Caki2 (cell line): ENCODE results near the gene SLC25A6. TPM values are rescaled to one million over a fixed set of nuclear protein-coding genes. Genes with fewer than 3 reads are reported as not detected.

Source experiments
- DNase-seq: peaks from one replicate; pipeline ENCODE4 v3.0.0-alpha.2; 2015; ENCODE audit warnings: low read depth
- in situ Hi-C: cut with HindIII; loops from 2 replicates; pipeline ENCODE4 v1.10.0; 2016; ENCODE audit warnings: low sequenced_read_pairs, low pct_unique_long_range_greater_than_20kb, mixed read lengths
- total RNA-seq: library from RNA; depleted of rRNA; stranded (reverse); fragments of >200 nt; shearing (Covaris generic); gene quantifications from 2 replicates; pipeline ENCODE4 v1.2.3, GENCODE V29; 2014; ENCODE audit warnings: low replicate concordance

Gene SLC25A6
- total RNA-seq, 1 experiment from 2014 or later: 310 TPM

- no peak for DNase-seq
- in situ Hi-C loops: no loop called here
Observed at GRCh38 chrX:1394731-1395501, 3.0 kb upstream of the SLC25A6 start.

DNA sequence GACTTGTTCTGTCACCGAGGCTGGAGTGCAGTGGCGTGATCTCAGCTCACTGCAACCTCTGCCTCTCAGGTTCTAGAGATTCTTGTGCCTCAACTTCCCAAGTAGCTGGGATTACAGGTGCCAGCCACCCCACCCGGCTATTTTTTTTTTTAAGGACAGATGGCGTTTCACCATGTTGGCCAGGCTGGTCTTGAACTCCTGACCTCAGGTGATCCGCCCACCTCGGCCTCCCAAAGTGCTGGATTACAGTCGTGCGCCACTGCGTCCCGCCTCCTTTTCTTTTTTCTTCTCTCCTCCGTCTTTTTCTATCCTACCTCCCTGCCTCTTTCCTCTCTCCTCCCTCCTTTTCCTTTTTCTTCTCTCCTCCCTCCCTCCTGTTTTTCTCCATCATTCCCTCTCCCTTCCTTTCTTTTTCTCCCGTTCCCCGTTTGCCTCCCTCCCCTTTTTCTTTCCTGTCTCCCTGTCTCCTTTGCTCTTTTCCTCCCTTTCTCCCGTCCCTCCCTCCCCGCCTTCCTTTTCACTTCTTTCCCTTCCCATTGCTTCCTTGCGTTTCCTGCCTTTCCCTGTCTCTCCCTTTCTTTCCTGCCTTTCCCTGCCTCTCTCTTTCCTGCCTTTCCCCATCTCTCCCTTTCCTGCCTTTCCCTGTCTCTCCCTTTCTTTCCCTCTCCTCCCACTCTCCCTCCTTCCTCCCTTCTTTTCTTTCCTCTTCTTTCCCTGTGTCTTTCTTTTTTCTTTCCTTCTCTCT lies 2.1 kb upstream of the SLC25A6 start:
- in situ Hi-C loops: no loop called here
- DNase-seq: no peak

DNA sequence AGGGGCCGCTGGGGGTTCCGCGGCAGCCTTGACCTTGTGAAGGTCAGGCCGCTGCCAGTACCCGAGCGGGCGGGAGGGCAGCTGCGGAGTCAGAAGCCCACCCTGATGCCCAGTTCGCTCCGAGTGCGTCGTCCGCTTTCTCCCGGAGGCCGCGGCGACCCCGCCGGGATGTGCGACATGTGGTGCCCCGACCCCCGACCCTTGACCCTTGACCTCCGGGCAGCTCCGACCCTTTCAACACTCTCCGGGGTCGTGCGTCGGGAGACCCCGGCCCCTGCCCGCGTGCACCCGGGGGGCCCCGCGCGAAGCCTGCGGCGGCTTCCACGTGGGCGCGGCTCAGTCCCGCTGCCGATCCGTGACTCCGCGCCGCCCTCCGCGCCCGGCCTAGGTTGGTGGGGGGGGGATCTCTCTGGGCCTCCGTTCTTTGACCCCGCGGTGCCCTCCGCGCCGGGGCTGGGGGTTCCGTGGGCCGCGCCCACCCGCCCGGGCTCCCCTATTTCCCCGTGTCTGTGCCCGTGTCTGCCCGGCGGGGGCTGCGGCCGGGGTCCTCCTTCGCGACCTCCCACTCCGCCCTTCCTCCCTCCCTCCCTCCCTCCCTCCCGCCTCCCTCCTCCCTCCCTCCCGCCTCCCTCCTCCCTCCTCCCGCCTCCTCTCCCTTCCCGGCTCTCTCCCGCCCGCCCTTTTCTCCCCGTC lies 609 bp upstream of the SLC25A6 start:
- peak; percentile 77 for DNase-seq
- in situ Hi-C loops: no loop called here

- in situ Hi-C loops: no loop called here
- no peak for DNase-seq
Observed at GRCh38 chrX:1391370-1391706, 575 bp downstream of the SLC25A6 start.

DNA sequence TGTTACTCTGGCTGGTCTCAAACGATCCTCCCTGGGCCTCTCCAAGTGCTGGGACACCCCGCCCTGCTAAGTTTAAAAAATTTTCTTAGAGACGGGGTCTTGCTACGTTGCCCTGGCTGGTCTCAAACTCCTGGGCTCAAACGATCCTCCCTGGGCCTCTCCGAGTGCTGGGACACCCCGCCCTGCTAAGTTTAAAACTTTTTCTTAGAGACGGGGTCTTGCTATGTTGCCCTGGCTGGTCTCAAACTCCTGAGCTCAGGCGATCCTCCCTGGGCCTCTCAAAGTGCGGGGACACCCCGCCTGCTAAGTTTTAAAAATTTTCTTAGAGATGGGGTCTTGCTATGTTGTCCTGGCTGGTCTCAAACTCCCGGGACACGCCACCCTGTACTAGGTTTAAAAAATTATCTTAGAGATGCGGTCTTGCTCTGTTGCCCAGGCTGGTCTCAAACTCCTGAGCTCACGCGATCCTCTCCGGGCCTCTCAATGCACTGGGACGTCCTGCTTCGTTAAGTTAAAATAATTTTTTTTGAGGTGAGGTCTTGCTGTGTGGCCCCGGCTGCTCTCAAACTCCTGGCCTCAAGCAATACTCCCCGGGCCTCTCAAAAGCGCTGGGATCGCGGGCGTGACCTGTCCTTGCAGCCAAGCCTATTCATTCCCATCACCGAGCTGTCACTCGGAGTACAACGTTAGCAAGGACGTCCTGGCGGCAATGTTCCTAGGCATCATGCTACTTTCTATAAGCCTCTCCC lies 1.1 kb downstream of the SLC25A6 start:
- in situ Hi-C loops: no loop called here
- DNase-seq: no peak

- in situ Hi-C loops: no loop called here
- DNase-seq: no peak
Observed at GRCh38 chrX:1389993-1390285, 2.0 kb downstream of the SLC25A6 start.

DNA sequence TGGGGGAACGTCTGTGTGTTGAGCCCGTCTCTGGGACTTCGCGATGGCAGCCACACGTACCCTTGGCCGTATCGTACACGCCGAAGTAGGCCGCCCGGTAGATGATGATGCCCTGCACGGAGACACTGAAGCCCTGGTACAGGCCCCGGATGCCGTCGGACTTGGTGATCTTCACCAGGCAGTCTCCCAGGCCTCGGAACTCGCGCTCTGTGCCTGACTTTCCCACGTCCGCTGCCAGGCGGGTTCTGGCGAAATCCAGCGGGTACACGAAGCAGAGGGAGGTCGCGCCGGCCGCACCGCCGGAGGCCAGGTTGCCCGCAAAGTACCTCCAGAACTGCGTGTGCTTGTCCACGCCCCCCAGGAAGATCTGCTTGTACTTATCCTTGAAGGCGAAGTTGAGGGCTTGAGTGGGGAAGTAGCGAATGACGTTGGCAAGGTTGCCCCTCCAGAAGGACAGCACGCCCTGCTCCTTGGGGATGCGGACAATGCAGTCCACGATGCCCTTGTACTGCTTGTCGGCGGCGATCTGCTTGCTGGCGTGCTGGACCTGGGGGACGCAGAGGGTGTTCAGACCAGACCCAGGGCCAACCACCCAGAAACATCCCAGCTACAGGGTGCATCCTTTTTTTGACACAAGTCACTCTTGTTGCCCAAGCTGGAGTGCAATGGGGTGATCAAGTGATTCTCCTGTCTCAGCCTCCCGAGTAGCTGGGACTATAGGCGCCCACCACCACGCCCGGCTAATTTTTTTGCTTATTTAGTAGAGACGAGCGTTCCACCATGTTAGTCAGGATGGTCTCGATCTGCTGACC lies 2.5 kb downstream of the SLC25A6 start:
- in situ Hi-C loops: no loop called here
- no peak for DNase-seq

DNA sequence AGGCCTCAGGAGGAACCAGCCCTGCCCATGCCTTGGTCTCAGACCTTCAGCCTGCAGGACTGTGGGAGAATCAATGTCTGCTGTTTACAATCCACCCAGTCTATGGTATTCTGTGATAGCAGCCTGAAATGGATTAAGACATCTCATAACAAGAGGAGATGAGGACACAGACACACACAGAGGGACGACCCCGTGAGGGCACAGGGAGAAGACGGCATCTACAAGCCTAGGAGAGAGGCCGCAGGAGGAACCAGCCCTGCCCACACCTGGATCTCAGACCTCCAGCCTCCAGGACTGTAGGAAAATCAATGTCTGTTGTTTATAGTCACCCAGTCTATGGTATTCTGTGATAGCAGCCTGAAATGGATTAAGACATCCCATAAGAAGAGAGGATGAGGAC lies 3.3 kb downstream of the SLC25A6 start:
- in situ Hi-C loops: no loop called here
- no peak for DNase-seq

- no peak for DNase-seq
- in situ Hi-C loops: no loop called here
Observed at GRCh38 chrX:1387141-1387776, 4.7 kb downstream of the SLC25A6 start.

DNA sequence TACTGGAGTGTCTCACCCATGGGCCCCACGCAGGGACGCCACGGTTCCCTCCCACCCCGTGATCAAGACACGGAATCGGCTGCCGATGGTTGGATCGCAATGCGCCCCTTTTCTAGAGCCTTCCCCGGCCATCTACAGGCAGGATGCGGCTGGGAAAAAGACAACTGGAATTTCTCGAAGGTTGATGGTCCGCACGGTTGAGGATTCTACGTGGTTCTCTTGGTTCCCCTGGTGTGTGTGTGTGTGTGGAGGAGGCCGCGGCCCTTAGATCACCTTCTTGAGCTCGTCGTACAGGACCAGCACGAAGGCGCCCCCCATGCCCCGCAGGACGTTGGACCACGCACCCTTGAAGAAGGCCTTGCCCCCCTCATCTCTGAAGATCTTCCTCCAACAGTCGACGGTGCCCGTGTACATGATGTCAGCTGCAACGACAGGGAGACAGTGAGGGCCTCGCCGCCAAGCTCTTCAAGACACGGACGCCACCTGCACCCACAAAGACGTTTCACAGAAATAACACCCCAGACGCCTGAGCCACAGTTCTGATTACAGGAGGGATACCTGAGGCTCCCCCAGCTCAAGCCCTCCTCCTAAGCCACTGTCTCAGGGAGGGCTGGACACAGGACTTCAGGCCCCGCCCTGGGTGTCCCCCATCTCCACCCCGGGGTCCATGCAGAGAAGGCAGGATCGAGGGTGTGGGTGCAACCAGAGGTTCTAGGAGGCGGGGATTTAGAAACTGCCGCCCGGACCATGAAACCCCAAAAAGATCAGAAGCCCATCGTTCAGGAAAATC lies 5.4 kb downstream of the SLC25A6 start:
- DNase-seq: no peak
- in situ Hi-C loops: no loop called here

DNA sequence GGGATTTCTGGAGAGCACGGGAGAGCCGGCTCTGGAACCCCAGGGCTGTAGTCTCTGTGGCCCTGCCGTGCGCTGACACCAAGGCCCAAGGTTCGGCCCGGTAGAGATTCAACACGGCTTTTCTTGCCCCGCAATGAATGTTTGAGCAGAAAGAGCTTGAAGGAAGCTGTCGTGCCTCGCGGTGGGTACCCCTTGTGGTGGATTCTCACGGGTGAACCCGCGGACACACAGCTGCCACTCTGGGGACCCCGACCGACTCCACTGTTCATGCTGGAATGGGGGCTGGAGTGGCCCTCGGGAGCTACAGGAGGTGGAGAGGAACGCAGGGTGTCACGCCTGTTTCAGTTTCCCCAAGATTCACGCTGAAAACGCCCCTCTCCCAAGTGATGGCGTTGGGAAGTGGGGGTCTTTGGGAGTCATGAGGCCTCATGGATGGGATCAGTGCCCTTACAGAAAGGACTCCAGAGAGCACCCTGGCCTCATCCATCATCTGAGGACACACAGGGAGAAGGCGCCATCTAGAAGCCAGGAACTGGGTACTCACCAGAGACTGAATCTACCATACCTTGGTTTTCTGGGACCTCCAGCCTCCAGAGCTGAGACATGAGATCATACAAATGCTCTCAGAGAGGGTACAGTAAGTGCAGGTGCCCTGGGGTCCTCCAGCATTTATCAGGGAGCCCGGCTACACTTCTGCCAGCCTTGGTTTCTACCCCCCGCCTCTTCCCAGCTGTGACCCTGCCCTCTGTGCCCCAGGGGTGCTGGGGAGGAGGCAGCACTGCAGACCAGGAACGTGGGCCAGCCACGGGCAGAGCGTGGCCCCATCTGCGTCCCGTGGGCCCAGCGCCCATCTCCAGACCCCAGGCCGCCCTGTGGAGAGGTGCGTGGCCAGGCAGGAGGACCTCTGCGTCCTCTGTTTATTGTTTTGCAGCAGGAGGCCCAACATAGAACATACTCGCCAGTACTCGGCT lies 6.4 kb downstream of the SLC25A6 start:
- in situ Hi-C loops: no loop called here
- no peak for DNase-seq

GRCh38 chrX:1384658-1385252 lies 7.2 kb downstream of the SLC25A6 start:
- no peak for DNase-seq
- in situ Hi-C loops: no loop called here

GRCh38 chrX:1380672-1381233 lies 11.2 kb downstream of the SLC25A6 start:
- in situ Hi-C loops: no loop called here
- DNase-seq: no peak

GRCh38 chrX:1378306-1378759 lies 13.6 kb downstream of the SLC25A6 start:
- in situ Hi-C loops: no loop called here
- no peak for DNase-seq

DNA sequence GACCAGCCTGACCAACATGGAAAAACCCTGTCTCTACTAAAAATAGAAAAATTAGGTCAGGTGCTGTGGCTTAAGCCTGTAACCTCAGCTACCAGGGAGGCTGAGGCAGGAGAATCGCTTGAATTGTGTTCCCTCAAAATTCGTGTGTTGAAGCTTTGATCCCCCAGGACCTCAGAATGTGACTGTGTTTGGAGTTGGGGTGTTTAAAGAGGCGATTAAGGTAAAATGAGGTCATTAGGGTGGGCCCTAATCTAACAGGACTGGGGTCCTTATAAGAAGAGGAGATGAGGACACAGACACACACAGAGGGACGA lies 23.6 kb downstream of the SLC25A6 start:
- in situ Hi-C loops: no loop called here
- no peak for DNase-seq
